WTC11 (cell line): Measurements from ENCODE around the gene NPEPPS. TPM values are rescaled to one million over a fixed set of nuclear protein-coding genes. Genes with fewer than 3 reads are reported as not detected.
A peak's percentile ranks its signal among the peaks of the same experiment; 100 is the strongest.

ENCODE experiments used
- ATAC-seq: fragments of 200-7000 bp; cut with Tn5 transposase; 2 replicates; pipeline ENCODE4 v1.10.0; 2021; ENCODE audit warnings: mild to moderate bottlenecking, moderate library complexity
- CTCF ChIA-PET: fragments of 300-600 bp; sonication (Branson Sonifier 250); formaldehyde crosslinking; loops from one replicate; lab custom pipeline; 2021; ENCODE audit warnings: antibody characterized with exemption; lab: Charles Lee
- POLR2A ChIA-PET: fragments of 350-600 bp; sonication (Branson Sonifier 250); formaldehyde crosslinking; loops from one replicate; lab custom pipeline; 2021; ENCODE audit warnings: antibody characterized with exemption; lab: Charles Lee
- DNase-seq: peaks from one replicate; pipeline ENCODE4 v3.0.0; 2021; ENCODE audit warnings: low spot score
- H3K27ac Mint-ChIP-seq: 2 replicates; pipeline ENCODE4 v1.8.0; 2021; ENCODE audit warnings: mixed read lengths
- H3K27me3 Mint-ChIP-seq: 2 replicates; pipeline ENCODE4 v1.8.0; 2021; ENCODE audit warnings: low read depth, mild to moderate bottlenecking, moderate library complexity, mixed read lengths
- H3K36me3 Mint-ChIP-seq: 2 replicates; pipeline ENCODE4 v1.8.0; 2021; ENCODE audit warnings: mixed read lengths
- H3K4me1 Mint-ChIP-seq: 2 replicates; pipeline ENCODE4 v1.8.0; 2022; ENCODE audit warnings: mixed read lengths
- H3K4me3 Mint-ChIP-seq: 2 replicates; pipeline ENCODE4 v1.8.0; 2021; ENCODE audit warnings: mild to moderate bottlenecking, moderate library complexity, mixed read lengths
- H3K9me3 Mint-ChIP-seq: 2 replicates; pipeline ENCODE4 v1.8.0; 2021; ENCODE audit warnings: mixed read lengths
- ATF1 ChIP-seq: sonication (generic); formaldehyde crosslinking; IDR thresholded peaks from 2 replicates; pipeline ENCODE4 v1.8.1; 2023; ENCODE audit warnings: mild to moderate bottlenecking, moderate library complexity, missing genetic modification reagents
- CBFB ChIP-seq: sonication (generic); formaldehyde crosslinking; IDR thresholded peaks from 2 replicates; pipeline ENCODE4 v1.8.1; 2022; ENCODE audit warnings: mild to moderate bottlenecking, low read depth, missing genetic modification reagents
- CREB1 ChIP-seq: sonication (generic); formaldehyde crosslinking; IDR thresholded peaks from 2 replicates; pipeline ENCODE4 v1.8.0; 2023; ENCODE audit warnings: mild to moderate bottlenecking, missing genetic modification reagents
- ESRRA ChIP-seq: sonication (generic); formaldehyde crosslinking; IDR thresholded peaks from 2 replicates; pipeline ENCODE4 v1.8.1; 2022; ENCODE audit warnings: mild to moderate bottlenecking, missing genetic modification reagents, borderline replicate concordance
- GABPB1 ChIP-seq: sonication (generic); formaldehyde crosslinking; IDR thresholded peaks from 2 replicates; pipeline ENCODE4 v1.8.1; 2023; ENCODE audit warnings: mild to moderate bottlenecking, missing genetic modification reagents
- IRF2 ChIP-seq: sonication (generic); formaldehyde crosslinking; IDR thresholded peaks from 2 replicates; pipeline ENCODE4 v1.8.0; 2022; ENCODE audit warnings: low read depth, missing genetic modification reagents, borderline replicate concordance
- MAX ChIP-seq: sonication (generic); formaldehyde crosslinking; IDR thresholded peaks from 2 replicates; pipeline ENCODE4 v1.8.0; 2022; ENCODE audit warnings: mild to moderate bottlenecking, missing genetic modification reagents
- NFYB ChIP-seq: sonication (generic); formaldehyde crosslinking; conservative IDR thresholded peaks from 2 replicates; pipeline ENCODE4 v1.8.0; 2022; ENCODE audit warnings: low read depth, missing genetic modification reagents
- NR1H2 ChIP-seq: sonication (generic); formaldehyde crosslinking; IDR thresholded peaks from 2 replicates; pipeline ENCODE4 v1.9.0; 2021; ENCODE audit warnings: mild to moderate bottlenecking, moderate library complexity, missing genetic modification reagents
- NR3C1 ChIP-seq: sonication (generic); formaldehyde crosslinking; conservative IDR thresholded peaks from 2 replicates; pipeline ENCODE4 v1.8.1; 2023; ENCODE audit warnings: low read depth, mild to moderate bottlenecking, missing genetic modification reagents
- OVOL2 ChIP-seq: fragments of 250-450 bp; sonication (Bioruptor Pico); IDR thresholded peaks from 2 replicates; pipeline ENCODE4 v1.9.0; 2021; ENCODE audit warnings: mild to moderate bottlenecking, borderline replicate concordance
- SOX15 ChIP-seq: fragments of 250-450 bp; sonication (Bioruptor Pico); IDR thresholded peaks from 2 replicates; pipeline ENCODE4 v1.9.0; 2021; ENCODE audit warnings: mild to moderate bottlenecking
- ZNF121 ChIP-seq: sonication (generic); formaldehyde crosslinking; IDR thresholded peaks from 2 replicates; pipeline ENCODE4 v1.8.0; 2023; ENCODE audit warnings: missing genetic modification reagents
- ZNF138 ChIP-seq: sonication (generic); formaldehyde crosslinking; conservative IDR thresholded peaks from 2 replicates; pipeline ENCODE4 v1.8.1; 2022; ENCODE audit warnings: mild to moderate bottlenecking, moderate library complexity, missing genetic modification reagents
- ZNF219 ChIP-seq: sonication (generic); formaldehyde crosslinking; IDR thresholded peaks from 2 replicates; pipeline ENCODE4 v1.8.0; 2023; ENCODE audit warnings: missing genetic modification reagents, mild to moderate bottlenecking, borderline replicate concordance
- ZNF232 ChIP-seq: sonication (generic); formaldehyde crosslinking; IDR thresholded peaks from 2 replicates; pipeline ENCODE4 v1.8.0; 2022; ENCODE audit warnings: mild to moderate bottlenecking, missing genetic modification reagents
- ZNF425 ChIP-seq: fragments of 250-450 bp; sonication (Bioruptor Pico); conservative IDR thresholded peaks from 2 replicates; pipeline ENCODE4 v1.9.0; 2021; ENCODE audit warnings: mild to moderate bottlenecking
- total RNA-seq: library from RNA; stranded (reverse); gene quantifications from 3 replicates; pipeline ENCODE4 v1.2.3, GENCODE V29; 2021
- TF ChIP-seq, protein P1 (sequence below): sonication (generic); formaldehyde crosslinking; IDR thresholded peaks from 2 replicates; pipeline ENCODE4 v1.8.1; 2023; ENCODE audit warnings: mild to moderate bottlenecking, missing genetic modification reagents, borderline replicate concordance
- TF ChIP-seq, protein P2 (sequence below): sonication (generic); formaldehyde crosslinking; IDR thresholded peaks from 2 replicates; pipeline ENCODE4 v1.8.1; 2022; ENCODE audit warnings: low read depth, missing genetic modification reagents, borderline replicate concordance
- TF ChIP-seq, protein P3 (sequence below): sonication (generic); formaldehyde crosslinking; IDR thresholded peaks from 2 replicates; pipeline ENCODE4 v1.8.1; 2022; ENCODE audit warnings: missing genetic modification reagents, borderline replicate concordance
- TF ChIP-seq, protein P4 (sequence below): sonication (generic); formaldehyde crosslinking; IDR thresholded peaks from 2 replicates; pipeline ENCODE4 v1.8.0; 2023; ENCODE audit warnings: missing genetic modification reagents
- TF ChIP-seq, protein P5 (sequence below): sonication (generic); formaldehyde crosslinking; IDR thresholded peaks from 2 replicates; pipeline ENCODE4 v1.8.0; 2023; ENCODE audit warnings: missing genetic modification reagents, mild to moderate bottlenecking, borderline replicate concordance

Gene NPEPPS
- total RNA-seq, 1 experiment from 2014 or later = 127 TPM

DNA sequence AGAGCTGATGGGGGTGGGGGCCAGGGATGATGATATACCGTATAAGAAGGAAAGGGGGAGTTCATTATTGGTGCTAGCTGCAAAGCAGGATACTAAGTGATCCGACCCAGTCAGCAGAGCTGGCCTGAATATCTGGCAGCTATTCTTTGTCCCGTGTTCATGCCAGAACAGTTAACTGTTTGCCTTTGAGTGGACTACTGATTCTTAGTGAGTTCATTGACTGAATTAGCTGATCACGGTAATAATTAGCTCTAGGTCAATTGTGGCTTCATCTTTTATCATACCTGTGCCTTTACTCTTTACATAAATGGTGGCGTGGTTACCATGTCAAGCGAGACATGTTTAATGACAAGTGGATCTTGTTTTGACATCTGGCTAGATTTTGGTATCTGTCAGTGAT is 124.1 kb downstream of the NPEPPS start (continued):
- TF ChIP-seq, protein P1, sequence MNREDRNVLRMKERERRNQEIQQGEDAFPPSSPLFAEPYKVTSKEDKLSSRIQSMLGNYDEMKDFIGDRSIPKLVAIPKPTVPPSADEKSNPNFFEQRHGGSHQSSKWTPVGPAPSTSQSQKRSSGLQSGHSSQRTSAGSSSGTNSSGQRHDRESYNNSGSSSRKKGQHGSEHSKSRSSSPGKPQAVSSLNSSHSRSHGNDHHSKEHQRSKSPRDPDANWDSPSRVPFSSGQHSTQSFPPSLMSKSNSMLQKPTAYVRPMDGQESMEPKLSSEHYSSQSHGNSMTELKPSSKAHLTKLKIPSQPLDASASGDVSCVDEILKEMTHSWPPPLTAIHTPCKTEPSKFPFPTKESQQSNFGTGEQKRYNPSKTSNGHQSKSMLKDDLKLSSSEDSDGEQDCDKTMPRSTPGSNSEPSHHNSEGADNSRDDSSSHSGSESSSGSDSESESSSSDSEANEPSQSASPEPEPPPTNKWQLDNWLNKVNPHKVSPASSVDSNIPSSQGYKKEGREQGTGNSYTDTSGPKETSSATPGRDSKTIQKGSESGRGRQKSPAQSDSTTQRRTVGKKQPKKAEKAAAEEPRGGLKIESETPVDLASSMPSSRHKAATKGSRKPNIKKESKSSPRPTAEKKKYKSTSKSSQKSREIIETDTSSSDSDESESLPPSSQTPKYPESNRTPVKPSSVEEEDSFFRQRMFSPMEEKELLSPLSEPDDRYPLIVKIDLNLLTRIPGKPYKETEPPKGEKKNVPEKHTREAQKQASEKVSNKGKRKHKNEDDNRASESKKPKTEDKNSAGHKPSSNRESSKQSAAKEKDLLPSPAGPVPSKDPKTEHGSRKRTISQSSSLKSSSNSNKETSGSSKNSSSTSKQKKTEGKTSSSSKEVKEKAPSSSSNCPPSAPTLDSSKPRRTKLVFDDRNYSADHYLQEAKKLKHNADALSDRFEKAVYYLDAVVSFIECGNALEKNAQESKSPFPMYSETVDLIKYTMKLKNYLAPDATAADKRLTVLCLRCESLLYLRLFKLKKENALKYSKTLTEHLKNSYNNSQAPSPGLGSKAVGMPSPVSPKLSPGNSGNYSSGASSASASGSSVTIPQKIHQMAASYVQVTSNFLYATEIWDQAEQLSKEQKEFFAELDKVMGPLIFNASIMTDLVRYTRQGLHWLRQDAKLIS (CRISPR knock-in tag) = no peak
- no peak for TF ChIP-seq ZNF138 (CRISPR knock-in tag)
- TF ChIP-seq, protein P2, sequence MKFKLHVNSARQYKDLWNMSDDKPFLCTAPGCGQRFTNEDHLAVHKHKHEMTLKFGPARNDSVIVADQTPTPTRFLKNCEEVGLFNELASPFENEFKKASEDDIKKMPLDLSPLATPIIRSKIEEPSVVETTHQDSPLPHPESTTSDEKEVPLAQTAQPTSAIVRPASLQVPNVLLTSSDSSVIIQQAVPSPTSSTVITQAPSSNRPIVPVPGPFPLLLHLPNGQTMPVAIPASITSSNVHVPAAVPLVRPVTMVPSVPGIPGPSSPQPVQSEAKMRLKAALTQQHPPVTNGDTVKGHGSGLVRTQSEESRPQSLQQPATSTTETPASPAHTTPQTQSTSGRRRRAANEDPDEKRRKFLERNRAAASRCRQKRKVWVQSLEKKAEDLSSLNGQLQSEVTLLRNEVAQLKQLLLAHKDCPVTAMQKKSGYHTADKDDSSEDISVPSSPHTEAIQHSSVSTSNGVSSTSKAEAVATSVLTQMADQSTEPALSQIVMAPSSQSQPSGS (CRISPR knock-in tag) = no peak
- no peak for TF ChIP-seq NFYB (CRISPR knock-in tag)
- TF ChIP-seq OVOL2 (CRISPR knock-in tag) = no peak
- no peak for TF ChIP-seq ZNF232 (CRISPR knock-in tag)
- TF ChIP-seq, protein P3, sequence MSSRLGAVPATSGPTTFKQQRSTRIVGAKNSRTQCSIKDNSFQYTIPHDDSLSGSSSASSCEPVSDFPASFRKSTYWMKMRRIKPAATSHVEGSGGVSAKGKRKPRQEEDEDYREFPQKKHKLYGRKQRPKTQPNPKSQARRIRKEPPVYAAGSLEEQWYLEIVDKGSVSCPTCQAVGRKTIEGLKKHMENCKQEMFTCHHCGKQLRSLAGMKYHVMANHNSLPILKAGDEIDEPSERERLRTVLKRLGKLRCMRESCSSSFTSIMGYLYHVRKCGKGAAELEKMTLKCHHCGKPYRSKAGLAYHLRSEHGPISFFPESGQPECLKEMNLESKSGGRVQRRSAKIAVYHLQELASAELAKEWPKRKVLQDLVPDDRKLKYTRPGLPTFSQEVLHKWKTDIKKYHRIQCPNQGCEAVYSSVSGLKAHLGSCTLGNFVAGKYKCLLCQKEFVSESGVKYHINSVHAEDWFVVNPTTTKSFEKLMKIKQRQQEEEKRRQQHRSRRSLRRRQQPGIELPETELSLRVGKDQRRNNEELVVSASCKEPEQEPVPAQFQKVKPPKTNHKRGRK (CRISPR knock-in tag) = no peak
- no peak for TF ChIP-seq ATF1 (CRISPR knock-in tag)
- TF ChIP-seq NR3C1 = no peak

GRCh38 chr17:47660064-47660492 is 129.2 kb downstream of the NPEPPS start:
- ChIA-PET POLR2A (no interaction called here), CTCF (no interaction called here)
- peaks cover 12% of the 10 kb centered on the region for H3K4me1 Mint-ChIP-seq
- no peak overlapping the region for H3K4me3 Mint-ChIP-seq
- H3K36me3 Mint-ChIP-seq = peaks cover 81% of the 10 kb centered on the region
- H3K27ac Mint-ChIP-seq = peak overlapping the region; percentile 90; the same call in 1 of the 2 replicates
- no peaks in the 10 kb centered on the region for H3K27me3 Mint-ChIP-seq
- no peak for DNase-seq
- ATAC-seq = no peak
- no peaks in the 10 kb centered on the region for H3K9me3 Mint-ChIP-seq
- TF ChIP-seq NR1H2 (CRISPR knock-in tag) = no peak
- TF ChIP-seq, protein P4, sequence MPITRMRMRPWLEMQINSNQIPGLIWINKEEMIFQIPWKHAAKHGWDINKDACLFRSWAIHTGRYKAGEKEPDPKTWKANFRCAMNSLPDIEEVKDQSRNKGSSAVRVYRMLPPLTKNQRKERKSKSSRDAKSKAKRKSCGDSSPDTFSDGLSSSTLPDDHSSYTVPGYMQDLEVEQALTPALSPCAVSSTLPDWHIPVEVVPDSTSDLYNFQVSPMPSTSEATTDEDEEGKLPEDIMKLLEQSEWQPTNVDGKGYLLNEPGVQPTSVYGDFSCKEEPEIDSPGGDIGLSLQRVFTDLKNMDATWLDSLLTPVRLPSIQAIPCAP (CRISPR knock-in tag) = no peak
- no peak for TF ChIP-seq GABPB1
- TF ChIP-seq IRF2 (CRISPR knock-in tag) = no peak
- TF ChIP-seq MAX (CRISPR knock-in tag) = no peak
- TF ChIP-seq ZNF219 (CRISPR knock-in tag) = no peak
- TF ChIP-seq CBFB (CRISPR knock-in tag) = no peak
- TF ChIP-seq ZNF425 (CRISPR knock-in tag) = no peak
- no peak for TF ChIP-seq ZNF121 (CRISPR knock-in tag)
- TF ChIP-seq, protein P5, sequence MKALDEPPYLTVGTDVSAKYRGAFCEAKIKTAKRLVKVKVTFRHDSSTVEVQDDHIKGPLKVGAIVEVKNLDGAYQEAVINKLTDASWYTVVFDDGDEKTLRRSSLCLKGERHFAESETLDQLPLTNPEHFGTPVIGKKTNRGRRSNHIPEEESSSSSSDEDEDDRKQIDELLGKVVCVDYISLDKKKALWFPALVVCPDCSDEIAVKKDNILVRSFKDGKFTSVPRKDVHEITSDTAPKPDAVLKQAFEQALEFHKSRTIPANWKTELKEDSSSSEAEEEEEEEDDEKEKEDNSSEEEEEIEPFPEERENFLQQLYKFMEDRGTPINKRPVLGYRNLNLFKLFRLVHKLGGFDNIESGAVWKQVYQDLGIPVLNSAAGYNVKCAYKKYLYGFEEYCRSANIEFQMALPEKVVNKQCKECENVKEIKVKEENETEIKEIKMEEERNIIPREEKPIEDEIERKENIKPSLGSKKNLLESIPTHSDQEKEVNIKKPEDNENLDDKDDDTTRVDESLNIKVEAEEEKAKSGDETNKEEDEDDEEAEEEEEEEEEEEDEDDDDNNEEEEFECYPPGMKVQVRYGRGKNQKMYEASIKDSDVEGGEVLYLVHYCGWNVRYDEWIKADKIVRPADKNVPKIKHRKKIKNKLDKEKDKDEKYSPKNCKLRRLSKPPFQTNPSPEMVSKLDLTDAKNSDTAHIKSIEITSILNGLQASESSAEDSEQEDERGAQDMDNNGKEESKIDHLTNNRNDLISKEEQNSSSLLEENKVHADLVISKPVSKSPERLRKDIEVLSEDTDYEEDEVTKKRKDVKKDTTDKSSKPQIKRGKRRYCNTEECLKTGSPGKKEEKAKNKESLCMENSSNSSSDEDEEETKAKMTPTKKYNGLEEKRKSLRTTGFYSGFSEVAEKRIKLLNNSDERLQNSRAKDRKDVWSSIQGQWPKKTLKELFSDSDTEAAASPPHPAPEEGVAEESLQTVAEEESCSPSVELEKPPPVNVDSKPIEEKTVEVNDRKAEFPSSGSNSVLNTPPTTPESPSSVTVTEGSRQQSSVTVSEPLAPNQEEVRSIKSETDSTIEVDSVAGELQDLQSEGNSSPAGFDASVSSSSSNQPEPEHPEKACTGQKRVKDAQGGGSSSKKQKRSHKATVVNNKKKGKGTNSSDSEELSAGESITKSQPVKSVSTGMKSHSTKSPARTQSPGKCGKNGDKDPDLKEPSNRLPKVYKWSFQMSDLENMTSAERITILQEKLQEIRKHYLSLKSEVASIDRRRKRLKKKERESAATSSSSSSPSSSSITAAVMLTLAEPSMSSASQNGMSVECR (CRISPR knock-in tag) = no peak
- no peak for TF ChIP-seq CREB1 (CRISPR knock-in tag)
- TF ChIP-seq ESRRA = no peak
- no peak for TF ChIP-seq SOX15 (CRISPR knock-in tag)
